NCI-H1048 (cell line): ENCODE measurements around the gene H6PD.

Source experiments
- DNase-seq: peaks from one replicate; lab custom pipeline; 2025; lab: John Stamatoyannopoulos, UW

The H6PD gene

GRCh38 chr1:9240914-9241820 lies 6.6 kb downstream of the H6PD start:
- DNase-seq, result no peak

GRCh38 chr1:9241891-9242290 lies 7.3 kb downstream of the H6PD start:
- DNase-seq, result no peak

- DNase-seq, result no peak
These were observed 7.9 kb downstream of the H6PD start for GRCh38 chr1:9242338-9242969.

GRCh38 chr1:9243066-9243739 lies 8.6 kb downstream of the H6PD start:
- no peak for DNase-seq

- no peak for DNase-seq
These were observed 10.1 kb downstream of the H6PD start for GRCh38 chr1:9244501-9245229.

GRCh38 chr1:9245230-9245619 lies 10.7 kb downstream of the H6PD start:
- DNase-seq, result no peak

DNA sequence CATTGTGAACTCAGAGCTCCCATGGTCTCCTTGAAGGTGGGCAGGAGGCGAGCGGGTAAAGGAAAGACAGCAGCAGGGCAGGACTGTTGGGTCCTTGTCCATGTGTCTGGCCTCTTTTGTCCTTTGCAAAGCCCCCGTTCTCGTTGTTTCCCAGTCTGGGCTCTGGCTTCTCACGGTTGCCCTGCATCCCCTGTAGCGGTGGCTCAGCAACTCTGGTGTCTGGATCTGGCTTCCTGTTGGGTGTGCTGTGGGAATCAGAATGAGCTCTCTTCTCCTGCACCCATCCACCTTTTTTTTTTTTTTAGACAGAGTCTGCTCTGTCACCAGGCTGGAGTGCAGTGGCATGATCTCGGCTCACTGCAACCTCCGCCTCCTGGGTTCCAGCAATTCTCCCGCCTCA lies 11.1 kb downstream of the H6PD start:
- DNase-seq, result no peak

GRCh38 chr1:9246215-9246614 lies 11.6 kb downstream of the H6PD start:
- no peak for DNase-seq

DNA sequence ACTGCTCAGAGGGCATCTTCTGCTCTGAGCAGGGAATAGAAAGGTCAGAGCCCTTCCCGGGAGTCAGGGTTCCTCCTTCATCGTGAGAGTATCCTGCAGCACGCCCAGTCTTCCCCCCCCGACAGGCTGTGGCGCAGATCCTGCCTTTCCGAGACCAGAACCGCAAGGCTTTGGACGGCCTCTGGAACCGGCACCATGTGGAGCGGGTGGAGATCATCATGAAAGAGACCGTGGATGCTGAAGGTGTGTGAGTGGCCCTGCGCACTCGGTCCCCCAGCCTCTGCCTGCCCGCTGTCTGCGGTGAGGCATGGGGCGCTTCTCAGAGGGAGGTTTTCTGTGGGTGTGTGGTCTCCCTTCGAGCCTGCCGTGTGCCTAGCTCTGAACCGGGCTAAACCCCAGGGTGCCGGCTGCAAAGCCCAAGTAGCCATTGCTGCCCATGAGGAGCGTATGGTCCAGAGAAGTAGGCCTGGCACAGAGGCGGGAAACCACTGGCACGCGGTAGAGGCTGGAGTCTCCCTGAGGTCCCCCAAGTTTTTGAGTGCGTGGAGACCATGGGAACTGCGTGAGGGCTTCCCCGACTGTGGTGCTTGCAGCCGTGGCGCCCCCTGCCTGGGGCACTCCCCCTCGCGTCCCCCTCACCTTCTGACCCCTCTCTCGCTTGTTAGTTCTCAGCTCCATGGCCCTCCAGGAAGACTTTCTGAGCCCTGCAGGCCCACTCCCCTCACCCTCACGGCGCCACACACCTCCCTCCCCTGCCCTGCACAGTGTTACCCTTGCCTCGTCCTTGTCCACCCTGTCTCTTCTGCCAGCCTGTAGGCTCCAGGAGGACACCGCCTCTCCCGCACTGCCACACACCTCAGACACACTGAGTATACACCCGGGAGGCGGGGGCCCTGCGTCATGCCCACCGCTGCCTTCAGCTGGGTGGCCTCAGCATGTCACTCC lies 12.5 kb downstream of the H6PD start:
- no peak for DNase-seq

GRCh38 chr1:9247894-9248293 lies 13.3 kb downstream of the H6PD start:
- DNase-seq, result no peak

DNA sequence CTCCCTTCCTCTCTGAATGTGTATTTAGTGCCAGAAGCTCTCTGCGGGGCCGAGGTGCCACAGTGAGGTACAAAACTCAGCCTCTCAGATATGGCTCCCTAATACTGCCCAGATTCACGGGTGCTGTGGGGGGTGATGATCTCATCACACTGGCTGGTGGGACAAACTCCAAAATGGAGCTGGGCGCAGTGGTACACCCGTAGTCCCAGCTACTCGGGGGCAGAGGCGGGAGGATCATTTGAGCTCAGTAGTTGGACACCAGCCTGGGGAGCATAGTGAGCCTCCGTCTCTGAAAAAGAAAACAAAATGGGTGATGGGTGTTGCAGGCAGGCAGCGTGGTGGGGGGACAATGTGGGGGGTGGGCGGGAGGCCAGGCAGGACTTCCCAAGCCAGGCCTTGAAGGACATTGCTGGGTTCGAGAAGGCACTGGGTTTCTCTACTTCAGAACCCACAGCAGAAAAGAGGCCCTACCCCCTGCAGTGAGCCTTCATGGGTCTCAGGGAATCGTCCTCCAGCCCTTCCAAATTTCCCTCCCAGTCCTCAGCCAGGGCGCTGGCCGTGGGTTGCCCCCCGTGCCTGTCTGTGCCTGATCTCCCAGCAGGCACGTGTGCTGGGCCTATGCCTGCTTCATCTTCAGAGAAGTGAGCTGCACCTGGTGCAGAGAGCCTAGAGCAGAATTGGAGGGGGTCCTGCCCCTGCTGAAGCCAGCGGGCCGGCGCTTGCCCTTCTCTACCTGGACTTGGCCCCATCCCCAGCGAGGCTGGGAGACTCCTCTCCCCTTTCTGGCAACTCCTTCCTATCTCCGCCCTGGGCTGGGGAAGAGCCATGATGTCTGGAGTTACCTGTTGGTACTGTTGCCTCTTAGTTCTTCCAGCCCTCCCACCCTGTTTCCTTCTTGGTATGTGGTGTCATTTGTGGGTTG lies 14.0 kb downstream of the H6PD start:
- DNase-seq, result no peak

GRCh38 chr1:9249263-9249533 lies 14.6 kb downstream of the H6PD start:
- no peak for DNase-seq

GRCh38 chr1:9249534-9250410 lies 15.2 kb downstream of the H6PD start:
- no peak for DNase-seq

- DNase-seq, result no peak
These were observed 16.1 kb downstream of the H6PD start for GRCh38 chr1:9250411-9251381.

GRCh38 chr1:9251501-9251900 lies 16.9 kb downstream of the H6PD start:
- no peak for DNase-seq

DNA sequence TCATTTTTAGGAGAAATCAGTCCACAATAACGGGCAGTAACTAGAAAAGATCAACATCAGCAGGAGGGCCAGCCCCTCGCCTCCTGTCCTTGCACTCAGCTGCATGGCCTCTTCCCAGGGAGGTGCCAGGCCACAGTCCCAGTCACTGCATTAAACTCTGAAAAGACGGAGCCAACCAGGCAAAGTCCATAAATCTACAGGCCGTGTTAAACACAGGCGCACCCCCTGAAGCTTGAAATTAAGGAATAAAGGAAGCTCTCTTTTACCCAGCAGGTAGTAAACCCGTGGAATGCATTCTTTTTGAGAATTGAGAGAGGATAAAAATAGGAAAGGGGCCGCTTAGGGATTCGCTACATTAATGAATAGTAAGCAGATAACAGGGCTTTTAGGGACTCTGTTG lies 18.4 kb downstream of the H6PD start:
- no peak for DNase-seq

DNA sequence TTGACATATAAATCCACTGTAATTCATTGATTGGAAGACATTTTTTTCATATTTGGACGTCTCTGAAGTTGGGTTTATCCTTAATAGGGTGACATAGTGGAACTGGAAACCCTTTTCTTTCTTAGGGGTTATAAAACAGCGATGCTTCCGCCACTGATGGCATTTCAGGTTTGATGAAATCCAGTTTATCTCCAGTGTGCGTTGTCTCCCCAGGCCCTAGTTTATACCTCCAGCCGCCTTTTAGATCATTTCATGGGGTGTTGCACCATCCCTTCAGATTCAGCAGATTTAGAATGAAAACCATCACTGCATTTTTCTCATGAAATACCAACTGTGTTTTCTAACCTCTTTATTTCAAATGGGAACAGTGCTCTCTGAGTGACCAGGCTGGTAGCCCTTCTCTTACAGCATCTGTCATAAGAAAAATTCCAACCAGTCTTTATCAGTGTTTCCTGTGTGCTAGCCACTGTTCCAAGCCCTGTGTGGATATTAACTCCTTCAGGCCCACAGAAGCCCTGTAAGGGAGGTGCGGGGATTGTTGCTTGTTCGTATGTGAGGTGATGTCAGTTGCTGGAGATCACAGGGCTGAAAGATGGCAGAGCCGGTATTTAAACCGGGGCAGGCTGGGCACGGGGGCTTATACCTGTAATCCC lies 19.0 kb downstream of the H6PD start:
- DNase-seq, result no peak

- no peak for DNase-seq
These were observed 21.8 kb downstream of the H6PD start for GRCh38 chr1:9256332-9256731.
